K562 (cell line): ENCODE data around the gene ACOT7. TPM values are rescaled to one million over a fixed set of nuclear protein-coding genes. Genes with fewer than 3 reads are reported as not detected.

Experiments
- BCLAF1 ChIP-seq, 2 experiments: fragments of 450-650 bp in 1 of 2; IDR thresholded peaks; 2 replicates each; pipeline ENCODE4 v1.6.1; 2011 to 2017; ENCODE audit warnings: low read depth in 2 of 2, antibody characterized with exemption in 1 of 2, borderline replicate concordance in 1 of 2, low read length in 1 of 2, mild to moderate bottlenecking in 1 of 2, mixed read lengths in 1 of 2; ENCODE audit not compliant: control insufficient read depth in 1 of 2
- E2F3 ChIP-seq: fragments of 250-450 bp; sonication (Bioruptor Pico); IDR thresholded peaks from 2 replicates; pipeline ENCODE4 v1.4.0; 2020; ENCODE audit warnings: mild to moderate bottlenecking
- ELF1 ChIP-seq: fragments of 200-800 bp; sonication (Bioruptor generic); IDR thresholded peaks from 2 replicates; pipeline ENCODE4 v1.6.1; 2016; ENCODE audit warnings: missing genetic modification characterization, missing compliant biosample characterization
- KAT8 ChIP-seq: fragments of 450-650 bp; IDR thresholded peaks from 2 replicates; pipeline ENCODE4 v1.6.1; 2016; ENCODE audit warnings: low read depth, mild to moderate bottlenecking
- KDM1A ChIP-seq, 2 experiments: fragments of 450-650 bp; IDR thresholded peaks; 2 replicates each; pipeline ENCODE4 v1.6.1; 2016; ENCODE audit warnings: mild to moderate bottlenecking in 2 of 2
- PHF8 ChIP-seq: fragments of 200-600 bp; sonication (generic); IDR thresholded peaks from 2 replicates; pipeline ENCODE4 v1.6.1; 2012; ENCODE audit warnings: mixed run types, mild to moderate bottlenecking, inconsistent platforms, low read length, moderate library complexity, borderline replicate concordance
- PKNOX1 ChIP-seq: fragments of 450-650 bp; IDR thresholded peaks from 2 replicates; pipeline ENCODE4 v1.6.1; 2016
- POLR2AphosphoS5 ChIP-seq: IDR thresholded peaks from 2 replicates; pipeline ENCODE4 v1.6.1; 2011; ENCODE audit warnings: mild to moderate bottlenecking, low read depth, low read length, moderate library complexity; ENCODE audit not compliant: control insufficient read depth, insufficient read depth
- RNF2 ChIP-seq: sonication (generic); IDR thresholded peaks from 2 replicates; pipeline ENCODE4 v1.6.1; 2016
- SMAD2 ChIP-seq: fragments of 150-350 bp; IDR thresholded peaks from 2 replicates; pipeline ENCODE4 v1.6.1; 2014; ENCODE audit warnings: low read depth, mild to moderate bottlenecking, low read length
- ZNF212 ChIP-seq: fragments of 450-650 bp; formaldehyde crosslinking; IDR thresholded peaks from 2 replicates; pipeline ENCODE4 v1.4.0; 2020; ENCODE audit warnings: mild to moderate bottlenecking
- ZNF274 ChIP-seq: IDR thresholded peaks from 2 replicates; pipeline ENCODE4 v1.6.1; 2011; ENCODE audit warnings: low read depth, mild to moderate bottlenecking, low read length, moderate library complexity, borderline replicate concordance
- ZNF3 ChIP-seq: fragments of 250-450 bp; sonication (Bioruptor Pico); IDR thresholded peaks from 2 replicates; pipeline ENCODE4 v1.5.0; 2021; ENCODE audit warnings: mild to moderate bottlenecking, moderate library complexity
- ZNF347 ChIP-seq: fragments of 450-650 bp; formaldehyde crosslinking; IDR thresholded peaks from 2 replicates; pipeline ENCODE4 v1.4.0; 2020; ENCODE audit warnings: low read depth, mild to moderate bottlenecking, moderate library complexity
- ZNF444 ChIP-seq: fragments of 250-450 bp; sonication (Bioruptor Pico); IDR thresholded peaks from 2 replicates; pipeline ENCODE4 v1.4.0; 2020; ENCODE audit warnings: mild to moderate bottlenecking, moderate library complexity
- polyA plus RNA-seq, 8 experiments: library from polyadenylated mRNA; depleted of rRNA in 4 of 8; stranded (reverse) in 5 of 8; unstranded in 3 of 8; fragments of >200 nt; fragmentation: Nextera tagmentation in 2 of 8; fragmentation: Illumina TruSeq in 1 of 8; extraction: Ambion mirVana in 2 of 8; extraction: Trizol in 1 of 8; gene quantifications; 2 replicates each; pipeline versions ENCODE4 v1.2.1 to v1.2.3, GENCODE V29; 2011 to 2014; ENCODE audit warnings: inconsistent platforms in 1 of 8, missing spikeins in 1 of 8
- total RNA-seq, 7 experiments: library from RNA; depleted of rRNA in 6 of 7; stranded (reverse); fragments of >200 nt in 6 of 7; fragmentation: Illumina TruSeq in 2 of 7; extraction: Trizol in 2 of 7; gene quantifications; 2 replicates each; pipeline versions ENCODE4 v1.2.1 to v1.2.3, GENCODE V29; 2011 to 2021; ENCODE audit warnings: low replicate concordance in 1 of 7

The ACOT7 gene
- total and polyA plus RNA-seq, 9 of the 15 experiments (the other 6 are each of a cell fraction or from before 2014, with no cell fraction given): 7.0 to 92.6 (median 37.2) TPM

GRCh38 chr1:6359216-6360116 lies 34.1 kb downstream of the ACOT7 start (continued):
- TF ChIP-seq ZNF444 (CRISPR knock-in tag): no peak
- TF ChIP-seq SMAD2: no peak
- TF ChIP-seq E2F3 (CRISPR knock-in tag): 0 out of 2 replicates have a peak, but pooled peaks have one; percentile 63
- peak; percentile 36 to 64; a peak in 3 of 4 replicates for TF ChIP-seq KDM1A (IDR thresholded peaks at IDR 0.05)
- TF ChIP-seq ZNF212 (CRISPR knock-in tag): no peak
- no peak for TF ChIP-seq BCLAF1 (IDR thresholded peaks at IDR 0.05; ENCODE audit: borderline replicate concordance in 1 of 2, control insufficient read depth in 1 of 2, low read depth in 2 of 2, low read length in 1 of 2)
- TF ChIP-seq RNF2: peak; percentile 73; the same call in 1 of the 2 replicates
- TF ChIP-seq PHF8: peak; percentile 43; the same call in 1 of the 2 replicates
- no peak for TF ChIP-seq ZNF347 (CRISPR knock-in tag)
- TF ChIP-seq POLR2AphosphoS5: 0 out of 2 replicates have a peak, but pooled peaks have one; percentile 25
- TF ChIP-seq ELF1 (tag): no peak
- no peak for TF ChIP-seq PKNOX1
- TF ChIP-seq ZNF3: no peak
- TF ChIP-seq KAT8: no peak
- TF ChIP-seq ZNF274: no peak
